D721Med (cell line): ENCODE measurements around the gene ZNF438.
"Not testable (repeated sequence)": the region's sequence is repeated elsewhere in the genome, so short reads cannot be mapped to it uniquely, and the experiment has no call there.

Experiments used
- DNase-seq: peaks from one replicate; pipeline ENCODE4 v3.0.0; 2011; ENCODE audit warnings: low spot score; ENCODE audit not compliant: insufficient read length
- FAIRE-seq: peaks from 2 replicates; lab custom pipeline; 2011; peaks lifted over from hg19 to GRCh38; lab: Jason Lieb, UNC
- CTCF ChIP-seq: IDR thresholded peaks from 2 replicates; pipeline ENCODE4 v1.5.1; 2012; ENCODE audit warnings: mild to moderate bottlenecking, control low read depth; ENCODE audit not compliant: insufficient read depth; ENCODE audit errors: missing control alignments

Gene ZNF438

GRCh38 chr10:30987463-30987862, 44.2 kb downstream of the ZNF438 start:
- FAIRE-seq (no peak), DNase-seq (no peak)
- no peak for TF ChIP-seq CTCF

- TF ChIP-seq CTCF = no peak
- FAIRE-seq (peak; percentile 32), DNase-seq (no peak)
These were observed 45.6 kb downstream of the ZNF438 start for GRCh38 chr10:30986053-30986555.

- DNase-seq (no peak), FAIRE-seq (no peak)
- no peak for TF ChIP-seq CTCF
These were observed 46.2 kb downstream of the ZNF438 start for GRCh38 chr10:30985512-30985911.

- FAIRE-seq = no peak
- no peak for TF ChIP-seq CTCF
- DNase-seq = no peak
These were observed 46.9 kb downstream of the ZNF438 start for GRCh38 chr10:30984563-30985328.

- FAIRE-seq, DNase-seq: not testable (repeated sequence)
These were observed 48.5 kb downstream of the ZNF438 start for GRCh38 chr10:30983209-30983608.

- FAIRE-seq (no peak), DNase-seq (no peak)
These were observed 50.6 kb downstream of the ZNF438 start for GRCh38 chr10:30980951-30981616.

GRCh38 chr10:30979956-30980355, 51.7 kb downstream of the ZNF438 start:
- DNase-seq = no peak
- no peak for TF ChIP-seq CTCF
- FAIRE-seq = no peak

More at GRCh38 chr10:30980951-30981616, 50.6 kb downstream of the ZNF438 start:
- no peak for TF ChIP-seq CTCF
